ENCODE data around the gene PRDM8.

DNA sequence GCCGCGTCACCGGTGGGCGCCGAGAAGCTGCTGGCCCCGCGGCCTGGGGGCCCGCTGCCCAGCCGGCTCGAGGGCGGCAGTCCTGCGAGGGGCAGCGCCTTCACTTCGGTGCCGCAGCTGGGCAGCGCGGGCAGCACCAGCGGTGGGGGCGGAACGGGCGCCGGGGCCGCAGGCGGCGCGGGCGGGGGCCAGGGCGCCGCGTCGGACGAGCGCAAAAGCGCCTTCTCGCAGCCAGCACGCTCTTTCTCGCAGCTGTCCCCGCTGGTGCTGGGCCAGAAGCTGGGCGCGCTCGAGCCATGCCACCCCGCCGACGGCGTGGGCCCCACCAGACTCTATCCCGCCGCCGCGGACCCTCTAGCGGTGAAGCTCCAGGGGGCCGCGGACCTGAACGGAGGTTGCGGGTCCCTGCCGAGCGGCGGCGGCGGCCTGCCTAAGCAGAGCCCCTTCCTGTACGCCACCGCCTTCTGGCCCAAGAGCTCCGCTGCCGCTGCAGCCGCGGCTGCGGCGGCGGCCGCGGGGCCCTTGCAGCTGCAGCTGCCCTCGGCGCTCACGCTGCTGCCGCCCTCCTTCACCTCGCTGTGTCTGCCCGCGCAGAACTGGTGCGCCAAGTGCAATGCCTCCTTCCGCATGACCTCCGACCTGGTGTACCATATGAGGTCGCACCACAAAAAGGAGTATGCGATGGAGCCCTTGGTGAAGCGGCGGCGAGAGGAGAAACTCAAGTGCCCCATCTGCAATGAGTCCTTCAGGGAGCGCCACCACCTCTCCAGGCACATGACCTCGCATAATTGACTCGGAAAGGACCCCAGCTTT lies 5.6 kb downstream of the PRDM8 start:
- TF ChIP-seq, protein P1, sequence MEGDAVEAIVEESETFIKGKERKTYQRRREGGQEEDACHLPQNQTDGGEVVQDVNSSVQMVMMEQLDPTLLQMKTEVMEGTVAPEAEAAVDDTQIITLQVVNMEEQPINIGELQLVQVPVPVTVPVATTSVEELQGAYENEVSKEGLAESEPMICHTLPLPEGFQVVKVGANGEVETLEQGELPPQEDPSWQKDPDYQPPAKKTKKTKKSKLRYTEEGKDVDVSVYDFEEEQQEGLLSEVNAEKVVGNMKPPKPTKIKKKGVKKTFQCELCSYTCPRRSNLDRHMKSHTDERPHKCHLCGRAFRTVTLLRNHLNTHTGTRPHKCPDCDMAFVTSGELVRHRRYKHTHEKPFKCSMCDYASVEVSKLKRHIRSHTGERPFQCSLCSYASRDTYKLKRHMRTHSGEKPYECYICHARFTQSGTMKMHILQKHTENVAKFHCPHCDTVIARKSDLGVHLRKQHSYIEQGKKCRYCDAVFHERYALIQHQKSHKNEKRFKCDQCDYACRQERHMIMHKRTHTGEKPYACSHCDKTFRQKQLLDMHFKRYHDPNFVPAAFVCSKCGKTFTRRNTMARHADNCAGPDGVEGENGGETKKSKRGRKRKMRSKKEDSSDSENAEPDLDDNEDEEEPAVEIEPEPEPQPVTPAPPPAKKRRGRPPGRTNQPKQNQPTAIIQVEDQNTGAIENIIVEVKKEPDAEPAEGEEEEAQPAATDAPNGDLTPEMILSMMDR (conservative IDR thresholded peaks at IDR 0.05; ENCODE audit: low read depth, low read length) = no peak
- no peak for TF ChIP-seq POLR2A (IDR thresholded peaks at IDR 0.05; ENCODE audit: low read depth, low read length)
- TF ChIP-seq NFE2L2 (IDR thresholded peaks at IDR 0.05; ENCODE audit: low read depth, low read length) = no peak
- TF ChIP-seq, protein P2, sequence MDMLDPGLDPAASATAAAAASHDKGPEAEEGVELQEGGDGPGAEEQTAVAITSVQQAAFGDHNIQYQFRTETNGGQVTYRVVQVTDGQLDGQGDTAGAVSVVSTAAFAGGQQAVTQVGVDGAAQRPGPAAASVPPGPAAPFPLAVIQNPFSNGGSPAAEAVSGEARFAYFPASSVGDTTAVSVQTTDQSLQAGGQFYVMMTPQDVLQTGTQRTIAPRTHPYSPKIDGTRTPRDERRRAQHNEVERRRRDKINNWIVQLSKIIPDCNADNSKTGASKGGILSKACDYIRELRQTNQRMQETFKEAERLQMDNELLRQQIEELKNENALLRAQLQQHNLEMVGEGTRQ (IDR thresholded peaks at IDR 0.05; ENCODE audit: low read depth, low read length) = no peak
- no peak; the same call in 1 of the 2 replicates for TF ChIP-seq MAZ (IDR thresholded peaks at IDR 0.05; ENCODE audit: borderline replicate concordance, low read depth, low read length)
- TF ChIP-seq MAFK (IDR thresholded peaks at IDR 0.05; ENCODE audit: low read depth, low read length) = no peak
- no peak for TF ChIP-seq RAD21 (IDR thresholded peaks at IDR 0.05; ENCODE audit: low read length)
- no peak for TF ChIP-seq FOS (IDR thresholded peaks at IDR 0.05; ENCODE audit: low read depth, low read length)
- no peak for TF ChIP-seq CEBPB (IDR thresholded peaks at IDR 0.05; ENCODE audit: low read depth, low read length)
- no peak for TF ChIP-seq BHLHE40 (IDR thresholded peaks at IDR 0.05; ENCODE audit: low read depth, low read length)
- no peak for TF ChIP-seq MXI1 (IDR thresholded peaks at IDR 0.05; ENCODE audit: borderline replicate concordance, low read depth, low read length)
- TF ChIP-seq RFX5 (IDR thresholded peaks at IDR 0.05; ENCODE audit: low read depth, low read length) = no peak
- TF ChIP-seq, protein P3, sequence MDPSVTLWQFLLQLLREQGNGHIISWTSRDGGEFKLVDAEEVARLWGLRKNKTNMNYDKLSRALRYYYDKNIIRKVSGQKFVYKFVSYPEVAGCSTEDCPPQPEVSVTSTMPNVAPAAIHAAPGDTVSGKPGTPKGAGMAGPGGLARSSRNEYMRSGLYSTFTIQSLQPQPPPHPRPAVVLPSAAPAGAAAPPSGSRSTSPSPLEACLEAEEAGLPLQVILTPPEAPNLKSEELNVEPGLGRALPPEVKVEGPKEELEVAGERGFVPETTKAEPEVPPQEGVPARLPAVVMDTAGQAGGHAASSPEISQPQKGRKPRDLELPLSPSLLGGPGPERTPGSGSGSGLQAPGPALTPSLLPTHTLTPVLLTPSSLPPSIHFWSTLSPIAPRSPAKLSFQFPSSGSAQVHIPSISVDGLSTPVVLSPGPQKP (IDR thresholded peaks at IDR 0.05; ENCODE audit: borderline replicate concordance, low read depth, low read length) = no peak
